D341Med (cell line): Measurements from ENCODE around the gene IDH1.
A peak's percentile ranks its signal among the peaks of the same experiment; 100 is the strongest.
"Not testable (repeated sequence)": the region's sequence is repeated elsewhere in the genome, so short reads cannot be mapped to it uniquely, and the experiment has no call there.

Experiments
- DNase-seq: peaks from one replicate; pipeline ENCODE4 v3.0.0; 2012; ENCODE audit warnings: low spot score

The IDH1 gene

DNA sequence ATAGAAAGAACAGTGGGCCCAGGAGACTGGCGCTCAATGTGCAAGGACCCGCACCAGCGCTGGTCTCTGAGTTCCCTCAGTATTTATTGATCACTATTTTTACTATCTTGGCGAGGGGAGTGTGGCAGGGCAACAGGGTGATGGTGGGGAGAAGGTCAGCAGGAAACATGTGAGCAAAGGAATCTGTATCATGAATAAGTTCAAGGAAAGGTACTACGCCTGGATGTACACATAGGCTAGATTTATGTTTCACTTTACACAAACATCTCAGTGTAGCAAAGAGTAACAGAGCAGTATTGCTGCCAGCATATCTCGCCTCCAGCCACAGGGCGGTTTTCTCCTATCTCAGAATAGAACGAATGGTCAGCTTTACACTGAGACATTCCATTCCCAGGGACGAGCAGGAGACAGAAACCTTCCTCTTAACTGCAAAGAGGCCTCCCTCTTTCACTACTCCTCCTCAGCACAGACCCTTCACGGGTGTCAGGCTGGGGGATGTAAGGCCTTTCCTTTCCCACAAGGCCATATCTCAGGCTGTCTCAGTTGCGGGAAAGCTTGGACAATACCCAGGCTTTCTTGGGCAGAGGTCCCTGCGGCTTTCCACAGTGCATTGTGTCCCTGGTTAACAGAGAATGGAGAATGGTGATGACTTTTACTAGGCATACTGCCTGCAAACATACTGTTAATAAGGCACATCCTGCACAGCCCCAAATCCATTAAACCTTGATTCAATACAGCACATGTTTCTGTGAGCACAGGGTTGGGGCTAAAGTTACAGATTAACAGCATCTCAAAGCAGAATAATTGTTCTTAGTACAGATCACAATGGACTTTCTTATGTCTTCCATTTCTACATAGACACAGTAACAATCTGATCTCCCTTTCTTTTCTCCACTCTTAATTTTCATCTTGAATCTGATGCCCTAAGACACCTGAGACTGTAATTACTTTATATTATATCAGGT is 2.3 kb upstream of the IDH1 start:
- DNase-seq = not testable (repeated sequence)

DNA sequence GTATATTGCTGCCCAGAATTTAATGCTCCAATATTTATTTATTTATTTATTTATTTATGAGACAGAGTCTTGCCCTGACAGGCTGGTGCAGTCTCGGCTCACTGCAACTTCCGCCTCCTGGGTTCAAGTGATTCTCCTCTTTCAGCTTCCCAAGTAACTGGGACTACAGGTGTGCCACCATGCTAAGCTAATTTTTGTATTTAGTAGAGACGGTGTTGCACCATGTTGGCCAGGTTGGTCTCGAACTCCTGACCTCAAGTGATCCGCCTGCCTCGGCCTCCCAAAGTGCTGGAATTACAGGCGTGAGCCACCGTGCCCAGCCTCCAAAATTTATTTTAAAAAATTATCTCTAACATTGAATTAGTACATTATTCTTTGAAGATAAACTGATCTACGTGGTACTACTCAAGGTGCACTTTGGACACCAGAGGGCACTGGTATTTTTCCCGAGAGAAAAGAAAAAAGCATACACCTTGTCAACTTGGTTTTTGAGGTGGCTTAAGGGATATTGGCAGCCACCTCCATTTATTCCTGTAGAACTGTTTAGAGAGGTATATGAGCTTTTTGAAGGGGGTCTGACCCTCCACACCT is 1.4 kb upstream of the IDH1 start:
- DNase-seq = no peak

DNA sequence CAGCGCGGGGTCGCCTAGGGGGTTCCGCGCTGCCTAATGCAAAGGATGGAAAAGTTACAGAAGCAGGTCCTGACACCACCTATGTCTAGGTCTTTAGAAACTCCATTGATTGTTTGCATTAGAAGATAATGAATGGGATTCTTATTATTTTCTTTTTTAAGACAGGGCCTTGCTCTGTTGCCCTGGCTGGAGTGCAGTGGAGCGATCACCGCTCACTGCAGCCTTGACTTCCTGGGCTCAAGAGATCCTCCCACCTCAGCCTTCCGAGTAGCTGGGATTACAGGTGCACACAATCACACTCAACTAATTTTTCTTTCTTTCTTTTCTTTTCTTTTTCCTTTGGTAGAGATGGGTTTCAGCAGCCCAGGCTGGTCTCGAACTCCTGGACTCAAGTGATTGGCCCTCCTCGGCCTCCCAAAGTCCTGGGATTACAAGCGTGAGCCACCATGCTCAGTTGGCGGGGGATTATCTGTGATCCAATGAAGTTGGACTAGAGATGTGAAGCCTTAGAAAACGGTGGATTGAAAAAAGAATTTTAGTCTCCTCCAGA is 761 bp upstream of the IDH1 start:
- no peak for DNase-seq

DNA sequence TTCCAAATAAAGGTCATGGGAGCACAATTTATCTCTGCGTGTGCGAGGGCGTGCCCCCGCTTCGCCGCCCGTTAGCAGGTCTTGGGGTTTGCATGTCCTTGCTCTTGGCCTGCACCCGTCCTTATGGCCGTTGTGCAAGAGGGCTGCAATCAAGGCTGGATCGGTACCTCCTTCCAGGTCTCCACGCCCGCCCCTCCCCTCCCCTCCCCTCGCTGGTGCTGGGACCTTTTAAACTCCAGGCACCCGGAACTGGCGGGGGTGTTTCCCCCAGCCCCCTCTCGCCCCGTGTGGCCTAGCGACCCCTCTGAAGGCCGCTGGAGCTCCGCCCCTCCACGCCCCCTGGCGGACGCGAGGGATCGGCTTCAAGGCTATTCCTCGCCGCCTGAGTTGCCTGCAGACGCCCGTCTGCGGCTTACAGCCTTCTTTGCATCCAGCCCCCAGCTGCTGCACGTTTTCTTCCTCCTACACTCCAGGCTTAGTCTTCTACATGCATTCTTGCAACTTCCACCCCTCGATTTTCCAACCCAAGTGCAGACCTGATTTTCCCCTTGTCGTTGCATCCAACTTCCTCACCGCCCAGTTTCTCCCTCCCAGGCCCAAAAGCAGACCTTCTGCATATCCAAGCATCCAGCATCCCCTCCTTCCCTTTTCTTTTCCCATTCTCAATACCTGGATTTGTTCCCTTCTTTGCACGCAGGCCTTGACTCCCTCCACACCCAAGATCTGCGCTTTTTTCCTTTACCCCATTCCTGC is 577 bp downstream of the IDH1 start:
- peak; percentile 89 for DNase-seq

GRCh38 chr2:208253600-208254117 is 1.2 kb downstream of the IDH1 start:
- no peak for DNase-seq

DNA sequence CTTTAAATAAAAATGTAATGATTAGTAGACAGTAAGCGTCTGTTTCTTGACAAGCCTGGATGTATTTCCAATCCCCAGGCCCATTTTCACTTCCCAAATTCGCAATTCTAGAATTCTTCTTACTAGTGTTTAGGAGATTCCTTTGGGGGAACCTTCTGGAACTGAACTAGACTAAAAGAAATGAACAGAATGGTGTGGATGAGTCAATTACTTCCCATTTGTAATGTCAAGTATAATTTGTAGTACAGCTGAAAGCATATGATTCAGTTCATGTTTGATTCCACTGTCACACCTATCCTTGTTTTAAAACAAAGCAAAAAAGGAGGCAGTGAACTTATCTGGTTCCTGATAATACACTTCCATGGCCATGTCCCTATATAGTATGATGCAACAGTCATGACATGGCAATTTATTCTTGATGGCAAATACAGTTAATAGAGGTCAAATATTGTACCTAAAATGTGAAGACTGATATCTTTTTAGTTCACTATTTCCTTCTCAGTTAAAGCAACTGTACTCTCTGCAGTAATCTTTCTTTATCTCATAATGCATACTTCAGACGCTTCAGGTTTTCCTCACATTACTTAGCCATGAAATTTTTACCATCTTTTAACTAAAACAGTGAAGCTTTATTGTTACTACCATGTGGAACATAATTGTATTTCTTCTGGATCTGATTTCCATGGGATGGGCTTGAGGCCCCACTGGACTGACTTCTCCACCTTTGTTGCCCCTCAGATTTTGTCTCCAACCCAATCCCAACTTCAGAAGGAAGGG is 2.0 kb downstream of the IDH1 start:
- no peak for DNase-seq

GRCh38 chr2:208251098-208251497 is 3.8 kb downstream of the IDH1 start:
- no peak for DNase-seq

- no peak for DNase-seq
Observed at GRCh38 chr2:208250388-208250787, 4.5 kb downstream of the IDH1 start.

DNA sequence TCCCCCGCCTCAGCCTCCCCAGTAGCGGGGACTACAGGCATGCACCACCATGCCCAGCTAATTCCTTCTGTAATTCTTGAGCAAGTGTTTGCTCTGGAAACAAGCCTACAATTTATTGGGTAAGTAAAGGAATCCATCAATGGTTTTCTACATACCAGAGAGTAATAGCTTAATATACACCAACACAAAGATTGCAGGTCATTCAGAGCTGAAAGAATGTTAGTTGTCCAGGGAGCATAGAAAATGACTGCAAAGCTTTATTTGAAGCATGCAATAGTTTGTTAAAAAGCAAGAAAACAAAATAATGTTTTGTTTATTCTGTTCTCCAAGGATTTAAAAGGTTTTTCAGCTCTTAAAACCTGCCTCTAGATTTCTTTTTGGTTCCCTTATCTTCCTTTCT is 5.6 kb downstream of the IDH1 start:
- no peak for DNase-seq

DNA sequence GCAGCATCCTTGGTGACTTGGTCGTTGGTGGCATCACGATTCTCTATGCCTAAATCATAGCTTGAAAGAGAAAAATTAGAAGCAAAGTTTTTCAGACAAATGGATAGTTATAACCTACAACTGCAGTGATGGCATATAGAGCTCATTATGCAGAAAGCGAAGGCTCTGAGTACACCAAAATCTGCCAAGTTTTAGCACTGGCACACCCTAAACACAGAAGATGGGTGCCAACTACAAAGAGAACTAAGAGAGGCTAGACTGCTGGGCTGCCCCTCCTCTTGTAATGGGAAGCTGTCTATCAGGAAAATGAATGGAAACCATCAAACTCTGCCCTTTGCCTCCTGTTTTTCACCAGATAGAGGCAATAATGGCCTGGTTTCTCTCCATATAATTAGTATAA is 6.3 kb downstream of the IDH1 start:
- no peak for DNase-seq

- DNase-seq = no peak
Observed at GRCh38 chr2:208245746-208246145, 9.1 kb downstream of the IDH1 start.

DNA sequence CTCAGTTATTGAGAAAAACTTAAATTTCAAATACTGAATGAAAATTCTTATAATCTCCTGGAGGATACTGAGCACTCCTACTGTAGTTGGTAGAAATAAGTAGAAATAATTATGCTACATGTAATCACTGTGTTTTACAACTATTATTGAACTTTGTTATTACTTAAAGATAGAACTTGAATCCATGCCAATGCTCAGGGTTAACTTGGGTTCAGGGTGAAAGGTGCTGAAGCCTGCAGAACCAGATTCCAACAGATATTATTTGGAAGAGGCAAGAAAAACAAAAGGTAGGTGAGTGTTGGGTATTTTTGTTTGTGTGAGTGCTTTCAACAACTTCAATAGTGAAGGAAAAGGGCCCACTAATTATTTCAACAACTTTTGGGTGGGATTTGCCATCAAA is 10.4 kb downstream of the IDH1 start:
- DNase-seq = no peak

- no peak for DNase-seq
Observed at GRCh38 chr2:208240619-208241209, 14.2 kb downstream of the IDH1 start.

- no peak for DNase-seq
Observed at GRCh38 chr2:208239770-208240493, 14.9 kb downstream of the IDH1 start.

GRCh38 chr2:208235860-208236259 is 19.0 kb downstream of the IDH1 start:
- DNase-seq = no peak

DNA sequence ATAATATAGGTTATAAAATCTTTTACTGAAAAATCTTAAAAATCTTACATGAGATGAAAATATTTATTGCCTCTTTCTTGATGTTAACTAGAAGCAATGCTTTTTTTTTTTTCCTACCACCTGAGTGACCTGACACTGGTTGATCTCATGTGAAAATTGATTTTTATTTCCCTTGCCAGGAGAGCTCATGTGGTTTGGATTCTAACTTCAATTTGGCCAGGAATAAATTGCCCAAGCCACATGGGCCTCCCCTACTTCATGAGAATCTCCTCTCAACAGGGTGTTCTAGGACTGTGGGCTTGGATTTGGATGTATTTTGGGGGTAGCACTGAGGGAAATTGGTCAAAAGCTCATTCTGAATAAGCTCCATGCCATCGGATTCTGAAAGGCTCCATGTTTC is 20.1 kb downstream of the IDH1 start:
- no peak for DNase-seq

GRCh38 chr2:208228476-208228875 is 26.4 kb downstream of the IDH1 start:
- no peak for DNase-seq

DNA sequence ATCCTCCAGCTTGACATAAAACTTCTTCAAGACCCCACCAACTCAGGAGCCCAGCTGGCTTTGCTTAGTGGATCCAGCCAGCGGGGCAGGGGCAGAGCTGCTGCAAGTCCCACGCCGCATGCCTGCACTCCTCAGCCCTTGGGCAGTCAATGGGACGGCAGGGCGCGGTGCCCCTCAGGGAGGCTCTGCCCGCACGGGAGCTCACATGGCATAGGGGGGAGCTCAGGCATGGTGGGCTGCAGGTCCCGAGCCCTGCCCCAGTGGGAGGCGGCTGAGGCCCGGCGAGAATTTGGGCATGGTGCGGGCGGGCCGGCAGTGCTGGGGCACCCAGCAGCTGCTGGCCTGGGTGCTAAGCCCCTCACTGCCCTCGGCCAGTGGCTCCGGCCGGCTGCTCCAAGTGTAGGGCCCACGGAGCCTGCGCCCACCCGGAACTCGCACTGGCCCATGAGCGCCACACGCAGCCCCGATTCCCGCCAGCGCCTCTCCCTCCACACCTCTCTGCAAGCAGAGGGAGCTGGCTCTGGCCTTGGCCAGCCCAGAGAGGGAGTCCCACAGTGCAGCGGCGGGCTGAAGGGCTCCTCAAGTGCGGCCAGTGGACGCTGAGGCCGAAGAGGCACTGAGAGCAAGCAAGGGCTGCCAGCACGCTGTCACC is 27.2 kb downstream of the IDH1 start:
- DNase-seq = no peak

DNA sequence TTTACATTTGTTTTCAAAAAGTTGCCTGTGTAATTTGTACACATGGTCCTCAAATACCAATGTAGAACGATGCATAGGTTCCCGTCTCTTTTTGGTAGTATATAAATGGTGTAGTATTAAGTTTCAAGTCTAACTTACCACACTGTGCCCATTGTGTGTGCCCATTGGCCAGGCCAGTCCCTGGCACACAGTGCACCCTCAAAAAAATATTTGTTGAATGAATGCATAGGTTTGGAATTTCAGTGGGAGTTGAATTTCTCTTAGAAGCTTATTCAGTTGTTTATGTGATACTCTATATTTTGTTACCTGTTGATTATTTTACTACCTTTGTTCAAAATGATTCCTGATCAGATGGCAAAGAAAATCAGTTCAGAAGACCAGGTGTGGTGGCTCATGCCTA is 30.1 kb downstream of the IDH1 start:
- DNase-seq = no peak

DNA sequence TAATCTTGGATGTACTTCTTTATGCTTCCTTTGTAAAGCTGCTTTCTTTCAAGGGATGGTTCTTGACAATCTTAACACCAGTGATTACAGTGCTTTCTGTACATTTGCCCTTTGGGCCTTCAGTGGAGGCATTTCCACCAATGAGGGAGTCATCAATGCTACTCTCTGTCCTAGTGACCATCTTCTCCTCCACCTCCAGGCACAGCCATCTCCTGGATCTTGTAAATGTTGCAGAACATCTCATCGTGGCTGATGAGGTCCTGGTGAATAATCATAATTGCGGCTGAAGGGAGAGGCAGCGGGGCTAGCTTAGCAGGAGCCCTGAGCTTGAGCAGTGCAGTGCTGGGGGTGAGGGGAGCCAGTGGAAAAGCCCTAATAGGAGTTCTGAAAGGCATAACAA is 32.5 kb downstream of the IDH1 start:
- DNase-seq = no peak
